ENCODE data around the gene ARHGAP35. TPM values are rescaled to one million over a fixed set of nuclear protein-coding genes. Genes with fewer than 3 reads are reported as not detected.

Gene ARHGAP35
- total RNA-seq, 1 donor from 2014 or later, result 22.4 TPM

DNA sequence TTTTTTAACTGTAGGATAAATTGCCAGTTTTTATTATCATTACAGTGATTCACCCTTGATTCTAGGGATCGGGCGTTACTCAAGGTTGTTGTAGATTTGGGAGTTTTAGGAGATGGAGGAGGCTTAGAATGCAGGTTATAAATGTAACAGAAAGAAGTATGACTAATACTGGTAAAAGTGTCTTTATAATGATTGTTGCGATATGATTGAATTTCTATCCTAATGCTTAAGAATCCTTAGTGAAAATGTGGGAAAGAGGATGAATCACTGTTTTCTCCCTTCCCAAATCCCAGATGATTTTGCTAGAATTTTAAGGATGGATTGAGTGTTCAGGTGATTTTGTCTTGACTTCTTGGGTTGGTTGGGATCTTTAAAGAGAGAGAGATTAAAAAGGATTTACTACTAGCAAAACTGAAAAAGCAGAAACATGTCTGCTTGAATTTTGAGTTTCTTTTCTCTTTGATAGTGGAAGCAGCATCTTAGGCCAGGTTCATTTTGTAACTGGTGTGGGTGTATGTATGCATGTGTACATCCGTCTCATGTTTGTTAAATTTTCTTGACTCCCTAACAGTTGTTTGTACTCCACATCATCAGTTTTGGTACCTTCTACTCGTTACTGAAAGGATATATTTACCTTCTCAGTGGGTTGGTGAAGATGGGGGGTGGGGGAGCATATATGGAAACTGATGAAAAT is 25.9 kb downstream of the ARHGAP35 start:
- no peak overlapping the region for H3K27ac Mint-ChIP-seq
- H3K27me3 Mint-ChIP-seq (ENCODE audit: insufficient read depth), result no peaks in the 10 kb centered on the region
- intact Hi-C loops (cut with micrococcal nuclease), result no loop called here
- H3K9me3 Mint-ChIP-seq, result no peaks in the 10 kb centered on the region
- H3K4me3 Mint-ChIP-seq, result no peak overlapping the region
- no peak for DNase-seq (ENCODE audit: low spot score)
- peaks cover 18% of the 10 kb centered on the region for H3K4me1 Mint-ChIP-seq (ENCODE audit: low read depth)
- peaks cover 4% of the 10 kb centered on the region for H3K36me3 Mint-ChIP-seq (ENCODE audit: low read depth)

DNA sequence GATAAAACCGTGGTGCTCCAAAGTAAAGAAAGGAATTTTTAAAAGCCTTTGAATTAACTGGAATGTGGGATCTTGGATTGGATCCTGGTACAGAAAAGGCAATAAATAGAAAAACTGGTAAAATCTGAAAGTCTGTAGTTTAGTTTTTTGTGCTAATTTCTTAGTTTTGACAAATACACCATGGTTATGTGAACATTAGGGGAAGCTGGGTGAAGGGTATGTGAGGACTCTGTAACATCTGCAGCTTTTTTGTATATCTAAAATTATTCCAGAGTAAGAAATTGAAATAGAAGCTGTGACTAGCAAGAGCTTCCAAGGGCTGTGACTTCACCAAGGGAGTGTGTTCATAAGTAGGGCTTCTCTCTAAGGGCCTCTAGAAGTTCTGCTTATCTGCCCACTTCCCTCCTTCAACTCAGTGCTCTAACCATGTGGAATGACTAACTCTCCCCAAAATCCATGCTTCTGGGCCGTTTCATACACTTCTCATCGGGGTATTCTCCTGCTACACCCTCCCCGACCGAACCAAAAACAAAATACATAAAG is 26.5 kb downstream of the ARHGAP35 start:
- Mint-ChIP-seq H3K4me1 (ENCODE audit: low read depth) (peaks cover 18% of the 10 kb centered on the region), H3K9me3 (no peaks in the 10 kb centered on the region), H3K36me3 (ENCODE audit: low read depth) (peaks cover 4% of the 10 kb centered on the region), H3K4me3 (no peak overlapping the region), H3K27me3 (ENCODE audit: insufficient read depth) (no peaks in the 10 kb centered on the region), H3K27ac (no peak overlapping the region)
- intact Hi-C loops (cut with micrococcal nuclease), result no loop called here
- no peak for DNase-seq (ENCODE audit: low spot score)

DNA sequence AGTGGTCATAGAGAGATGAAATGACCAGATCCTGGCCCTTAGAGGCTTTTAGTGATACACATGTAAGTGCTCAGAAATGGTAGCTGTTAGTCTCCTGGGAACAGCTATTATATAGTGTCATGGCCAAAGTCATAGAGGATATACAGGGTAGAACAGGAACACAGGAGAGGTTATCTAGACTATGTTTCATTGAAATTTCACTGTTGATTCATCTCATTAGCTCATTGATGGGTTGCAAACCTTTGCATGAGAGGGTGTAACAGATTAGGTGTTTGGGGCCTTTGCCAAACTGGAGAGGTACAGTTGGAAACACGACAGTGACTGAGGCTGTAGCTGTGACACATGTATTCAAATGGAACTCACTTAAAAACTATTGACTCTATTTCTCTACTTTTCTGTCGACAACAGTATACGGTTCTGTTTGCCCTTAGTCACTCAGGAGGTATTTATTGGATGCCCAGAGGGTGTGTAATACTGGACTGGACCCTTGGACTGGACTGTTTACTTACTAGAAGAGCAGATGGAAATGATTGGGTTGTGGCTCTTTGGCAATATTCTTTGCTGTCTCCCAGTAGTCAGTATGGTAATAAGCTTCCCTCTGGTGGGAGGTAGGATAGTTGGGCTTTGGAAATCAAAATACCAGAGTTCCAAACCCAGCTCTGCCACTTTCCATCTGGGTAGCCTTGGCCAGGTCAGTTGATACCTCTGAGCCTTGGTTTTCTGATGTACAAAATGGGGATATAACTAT is 29.8 kb downstream of the ARHGAP35 start:
- Mint-ChIP-seq H3K36me3 (ENCODE audit: low read depth) (peaks cover 8% of the 10 kb centered on the region), H3K27me3 (ENCODE audit: insufficient read depth) (no peaks in the 10 kb centered on the region), H3K9me3 (no peaks in the 10 kb centered on the region), H3K27ac (no peak overlapping the region), H3K4me3 (no peak overlapping the region), H3K4me1 (ENCODE audit: low read depth) (peaks cover 29% of the 10 kb centered on the region)
- no peak for DNase-seq (ENCODE audit: low spot score)
- intact Hi-C loops (cut with micrococcal nuclease), result no loop called here

DNA sequence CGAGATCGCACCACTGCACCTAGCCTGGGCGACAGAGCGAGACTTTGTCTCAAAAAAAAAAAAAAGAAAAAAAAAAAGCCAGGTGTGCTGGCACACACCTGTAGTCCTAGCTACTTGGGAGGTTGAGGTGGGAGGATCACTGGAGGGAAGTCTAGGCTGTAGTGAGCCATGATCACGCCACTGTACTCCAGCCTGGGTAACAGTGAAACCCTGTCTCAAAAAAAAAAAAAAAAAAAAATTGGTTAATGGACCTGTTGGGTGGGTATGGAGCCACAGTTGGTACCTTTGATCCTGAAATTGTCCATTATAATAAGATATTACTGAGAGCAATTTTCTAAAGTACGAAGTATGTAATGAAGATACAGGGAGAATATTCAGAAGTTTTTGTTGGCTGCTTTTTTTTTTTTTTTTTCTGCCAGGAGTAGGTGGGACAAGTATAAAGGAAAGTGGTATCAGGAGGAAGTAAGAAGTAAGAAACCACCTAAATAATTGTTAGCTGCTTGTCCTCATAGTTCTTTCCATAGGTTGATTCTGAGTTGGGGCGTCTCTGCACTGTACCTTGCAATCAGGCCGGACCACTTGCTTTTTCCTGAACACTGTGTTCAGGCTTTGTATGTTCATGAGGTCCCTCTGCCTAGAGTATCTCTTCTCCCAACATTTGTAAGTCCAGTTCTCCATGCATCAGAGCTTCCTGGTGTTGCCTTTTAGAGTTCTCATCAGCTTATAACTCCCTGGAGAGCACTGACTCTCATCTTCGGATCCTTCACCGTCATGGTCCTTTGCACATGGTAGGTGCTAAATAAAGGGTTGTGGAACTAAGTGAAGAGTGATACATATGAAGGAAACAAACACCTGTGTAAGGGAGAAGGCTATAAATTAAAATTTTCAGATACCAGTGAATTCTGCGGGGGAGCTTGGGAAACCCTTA is 31.7 kb downstream of the ARHGAP35 start:
- H3K4me3 Mint-ChIP-seq, result no peak overlapping the region
- no peaks in the 10 kb centered on the region for H3K27me3 Mint-ChIP-seq (ENCODE audit: insufficient read depth)
- no peaks in the 10 kb centered on the region for H3K9me3 Mint-ChIP-seq
- no peak for DNase-seq (ENCODE audit: low spot score)
- no peak overlapping the region for H3K27ac Mint-ChIP-seq
- H3K4me1 Mint-ChIP-seq (ENCODE audit: low read depth), result peaks cover 22% of the 10 kb centered on the region
- H3K36me3 Mint-ChIP-seq (ENCODE audit: low read depth), result peaks cover 8% of the 10 kb centered on the region
- intact Hi-C loops (cut with micrococcal nuclease), result no loop called here

DNA sequence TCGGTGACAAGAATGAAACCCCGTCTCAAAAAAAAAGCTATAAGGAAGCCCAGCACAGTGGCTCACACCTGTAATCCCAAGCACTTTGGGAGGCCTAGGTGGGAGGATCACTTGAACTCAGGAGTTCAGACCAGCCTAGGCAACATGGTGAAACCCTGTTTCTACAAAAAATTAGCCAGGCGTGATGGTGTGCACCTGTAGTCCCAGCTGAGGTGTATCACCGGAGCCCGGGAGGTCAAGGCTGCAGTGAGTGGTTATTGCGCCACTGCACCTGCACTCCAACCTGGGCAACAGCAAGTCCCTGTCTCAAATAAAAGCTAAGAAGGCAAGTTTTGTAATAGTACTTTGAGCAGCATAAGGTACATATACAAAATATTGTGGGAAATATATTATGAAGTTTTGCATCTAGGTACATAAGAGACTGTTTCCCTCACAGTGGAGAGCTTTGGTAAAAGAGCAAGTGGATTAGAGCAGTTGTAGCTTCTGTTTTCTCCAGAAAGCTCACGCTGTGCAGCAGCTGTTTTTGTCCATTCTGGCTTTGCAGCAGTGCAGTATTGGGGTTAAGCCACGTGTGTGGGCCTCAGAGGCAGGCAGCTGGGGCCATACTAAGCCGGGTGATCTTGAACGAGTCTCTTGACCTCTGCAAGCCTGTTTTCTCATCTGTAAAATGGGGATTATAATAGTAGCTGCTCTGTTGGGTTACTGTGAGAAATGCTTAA is 35.4 kb downstream of the ARHGAP35 start:
- Mint-ChIP-seq H3K27me3 (ENCODE audit: insufficient read depth) (no peaks in the 10 kb centered on the region), H3K4me1 (ENCODE audit: low read depth) (peaks cover 25% of the 10 kb centered on the region), H3K9me3 (no peaks in the 10 kb centered on the region), H3K4me3 (no peak overlapping the region), H3K36me3 (ENCODE audit: low read depth) (peaks cover 4% of the 10 kb centered on the region), H3K27ac (no peak overlapping the region)
- no peak for DNase-seq (ENCODE audit: low spot score)
- intact Hi-C loops (cut with micrococcal nuclease), result no loop called here

DNA sequence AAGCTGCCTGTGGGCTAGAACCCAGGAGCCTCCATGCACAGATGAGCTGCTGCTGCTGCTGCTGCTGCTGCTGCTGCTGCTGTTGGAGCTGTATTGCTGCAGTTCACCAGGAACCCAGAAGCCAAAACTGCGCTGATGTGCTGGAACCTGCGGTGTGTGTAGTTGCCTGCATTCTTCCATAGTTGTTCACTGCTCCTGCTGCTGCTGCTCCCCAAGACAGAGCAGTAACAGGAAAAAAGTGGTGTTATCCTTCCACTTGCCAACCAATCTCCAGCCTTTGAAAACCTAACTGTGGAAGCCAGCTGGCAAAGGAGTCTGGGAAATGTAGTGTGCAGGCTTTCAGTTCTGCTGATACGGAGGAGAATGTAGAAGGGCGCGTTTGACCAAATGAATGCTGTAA is 37.9 kb downstream of the ARHGAP35 start:
- no peaks in the 10 kb centered on the region for H3K9me3 Mint-ChIP-seq
- peaks cover 27% of the 10 kb centered on the region for H3K4me1 Mint-ChIP-seq (ENCODE audit: low read depth)
- intact Hi-C loops (cut with micrococcal nuclease), result no loop called here
- DNase-seq (ENCODE audit: low spot score), result no peak
- no peak overlapping the region for H3K27ac Mint-ChIP-seq
- H3K4me3 Mint-ChIP-seq, result no peak overlapping the region
- H3K36me3 Mint-ChIP-seq (ENCODE audit: low read depth), result peaks cover 4% of the 10 kb centered on the region
- no peaks in the 10 kb centered on the region for H3K27me3 Mint-ChIP-seq (ENCODE audit: insufficient read depth)

DNA sequence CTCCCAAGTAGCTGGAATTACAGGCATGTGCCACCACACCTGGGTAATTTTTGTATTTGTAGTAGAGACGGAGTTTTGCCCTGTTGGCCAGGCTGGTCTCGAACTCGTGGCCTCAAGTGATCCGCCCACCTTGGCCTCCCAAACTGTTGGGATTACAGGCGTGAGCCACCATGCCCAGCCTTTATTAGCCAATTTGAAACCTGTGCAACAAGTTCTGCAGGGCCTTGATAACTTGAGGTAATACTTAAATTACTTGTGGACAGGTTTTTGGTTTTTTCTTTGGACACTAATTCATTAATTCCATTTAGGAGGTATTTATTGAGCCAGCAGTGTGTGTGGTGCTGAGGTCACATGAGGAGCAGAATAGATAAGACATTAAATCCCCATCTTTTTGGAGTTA is 39.5 kb downstream of the ARHGAP35 start:
- no peaks in the 10 kb centered on the region for H3K9me3 Mint-ChIP-seq
- peaks cover 27% of the 10 kb centered on the region for H3K4me1 Mint-ChIP-seq (ENCODE audit: low read depth)
- H3K27me3 Mint-ChIP-seq (ENCODE audit: insufficient read depth), result no peaks in the 10 kb centered on the region
- DNase-seq (ENCODE audit: low spot score), result no peak
- H3K27ac Mint-ChIP-seq, result no peak overlapping the region
- intact Hi-C loops (cut with micrococcal nuclease), result no loop called here
- no peaks in the 10 kb centered on the region for H3K36me3 Mint-ChIP-seq (ENCODE audit: low read depth)
- H3K4me3 Mint-ChIP-seq, result no peak overlapping the region

DNA sequence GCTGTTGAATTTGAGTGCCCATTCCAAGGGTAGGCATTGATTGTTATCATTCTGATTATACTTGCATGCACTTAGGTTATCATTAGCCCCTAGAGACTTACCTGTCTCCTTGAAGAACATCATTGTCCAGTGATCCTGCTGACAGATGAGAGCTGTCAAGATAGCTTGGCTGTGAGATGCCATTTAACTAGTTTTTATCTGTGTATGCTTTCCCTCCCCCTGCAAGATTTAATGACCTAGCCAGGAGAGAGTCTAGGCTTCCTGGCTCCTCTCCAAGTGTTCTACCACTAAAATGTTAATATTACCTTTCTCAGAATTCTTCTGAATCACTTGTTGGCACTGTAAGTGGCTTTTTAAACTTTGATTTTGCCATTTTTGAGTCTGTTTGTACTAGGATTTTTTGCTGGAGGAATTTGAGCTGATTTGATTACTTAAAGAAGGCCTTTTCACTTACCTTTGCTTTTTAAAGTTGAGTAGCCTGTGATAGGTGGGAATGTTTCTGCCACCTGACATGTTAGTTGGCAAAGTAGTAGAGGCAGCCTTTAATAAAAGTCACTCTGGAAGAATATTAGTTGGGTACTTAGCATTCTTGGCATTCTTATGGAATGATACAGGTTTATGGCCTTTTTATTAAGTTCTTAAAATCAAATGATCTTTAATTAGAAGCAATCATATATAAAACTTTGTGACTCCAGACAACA is 41.1 kb downstream of the ARHGAP35 start:
- Mint-ChIP-seq H3K27ac (no peak overlapping the region), H3K27me3 (ENCODE audit: insufficient read depth) (no peaks in the 10 kb centered on the region), H3K9me3 (no peaks in the 10 kb centered on the region), H3K4me1 (ENCODE audit: low read depth) (peaks cover 24% of the 10 kb centered on the region), H3K36me3 (ENCODE audit: low read depth) (no peaks in the 10 kb centered on the region), H3K4me3 (no peak overlapping the region)
- DNase-seq (ENCODE audit: low spot score), result no peak
- intact Hi-C loops (cut with micrococcal nuclease), result no loop called here

DNA sequence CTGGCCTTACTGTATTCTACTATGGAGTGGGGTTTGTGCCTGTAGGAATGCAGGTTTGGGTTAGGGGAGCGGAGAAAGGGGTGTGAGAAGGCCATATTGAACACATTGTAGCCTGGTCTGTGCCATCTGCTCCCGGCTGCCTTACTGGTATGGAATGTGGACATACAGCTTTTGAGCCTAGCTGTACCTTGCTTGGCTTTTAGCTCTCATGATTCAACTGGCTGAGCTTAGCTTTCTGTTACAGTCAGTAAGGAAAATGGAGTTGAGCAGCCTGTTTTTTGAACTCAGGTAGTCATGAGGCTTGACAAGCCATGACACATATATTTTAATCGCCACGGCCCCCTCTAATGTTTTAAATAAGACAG is 41.6 kb downstream of the ARHGAP35 start:
- Mint-ChIP-seq H3K27me3 (ENCODE audit: insufficient read depth) (no peaks in the 10 kb centered on the region), H3K4me3 (no peak overlapping the region), H3K36me3 (ENCODE audit: low read depth) (no peaks in the 10 kb centered on the region), H3K27ac (no peak overlapping the region), H3K9me3 (no peaks in the 10 kb centered on the region), H3K4me1 (ENCODE audit: low read depth) (peaks cover 24% of the 10 kb centered on the region)
- intact Hi-C loops (cut with micrococcal nuclease), result no loop called here
- no peak for DNase-seq (ENCODE audit: low spot score)

DNA sequence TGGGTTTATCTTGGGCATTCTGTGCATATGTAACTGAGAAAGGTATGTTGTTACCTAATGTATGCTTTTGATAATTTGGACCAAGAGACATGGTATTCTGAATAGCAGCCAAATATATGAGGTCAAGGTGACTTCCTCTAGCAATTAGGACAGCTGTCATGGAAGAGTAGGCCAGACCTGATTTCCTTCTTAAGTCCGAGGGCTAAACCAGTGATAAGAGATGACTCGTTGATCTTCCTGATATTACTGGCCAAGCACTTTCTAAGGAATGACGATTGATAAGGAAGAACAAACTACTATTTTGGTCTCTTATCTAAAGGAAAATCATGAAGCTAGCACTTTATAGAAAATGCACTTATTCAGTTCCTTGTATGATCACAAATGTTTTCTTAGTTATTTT is 42.7 kb downstream of the ARHGAP35 start:
- no peak for DNase-seq (ENCODE audit: low spot score)
- Mint-ChIP-seq H3K4me1 (ENCODE audit: low read depth) (peaks cover 24% of the 10 kb centered on the region), H3K36me3 (ENCODE audit: low read depth) (no peaks in the 10 kb centered on the region), H3K4me3 (no peak overlapping the region), H3K27me3 (ENCODE audit: insufficient read depth) (no peaks in the 10 kb centered on the region), H3K9me3 (no peaks in the 10 kb centered on the region), H3K27ac (no peak overlapping the region)
- intact Hi-C loops (cut with micrococcal nuclease), result no loop called here

DNA sequence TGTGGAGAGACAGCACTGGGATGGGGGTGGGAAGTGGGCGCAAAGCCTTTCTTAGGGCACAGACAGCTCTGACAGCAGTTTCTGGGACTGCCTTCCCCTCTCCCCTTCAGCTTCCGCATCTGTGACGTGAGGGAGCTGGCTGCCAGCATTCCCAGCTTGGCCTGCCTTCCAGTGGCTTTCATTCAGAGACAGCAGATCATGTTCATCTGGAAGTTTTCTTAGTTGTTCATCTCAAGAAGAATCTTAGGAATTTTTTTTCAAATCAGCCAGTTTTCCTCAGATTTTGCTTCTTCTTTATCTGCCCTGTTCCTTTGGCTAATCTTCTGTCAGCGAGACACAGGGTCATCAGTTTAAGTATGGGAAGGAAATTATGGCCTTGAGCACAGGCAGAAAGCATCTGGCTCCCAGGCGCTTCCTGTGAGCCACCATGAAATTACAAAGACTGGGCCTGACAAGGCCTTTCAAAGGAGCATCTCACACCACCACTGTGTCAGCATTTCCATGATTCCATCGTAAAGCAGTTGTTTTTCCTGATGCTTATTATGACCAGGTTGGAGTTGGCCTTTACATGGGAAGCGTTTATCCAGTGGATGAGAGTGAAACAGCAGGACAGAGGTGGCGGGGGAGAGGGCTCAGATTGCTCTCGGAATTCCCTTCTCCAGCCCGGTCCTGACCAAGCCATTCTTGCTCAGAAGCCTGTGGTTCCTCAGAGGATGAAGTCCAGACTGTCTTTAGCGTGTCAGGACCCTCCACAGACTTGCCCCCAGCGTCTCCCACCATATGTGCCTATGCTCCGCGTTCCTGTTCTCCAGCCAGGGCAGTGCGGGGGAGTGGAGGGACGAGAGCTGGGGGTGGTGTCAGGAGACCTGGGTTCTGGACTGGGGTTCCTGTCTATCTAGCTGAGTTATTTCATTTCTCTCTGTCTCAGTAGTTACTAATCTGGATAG is 43.6 kb downstream of the ARHGAP35 start:
- H3K9me3 Mint-ChIP-seq, result no peaks in the 10 kb centered on the region
- no peaks in the 10 kb centered on the region for H3K36me3 Mint-ChIP-seq (ENCODE audit: low read depth)
- no peaks in the 10 kb centered on the region for H3K27me3 Mint-ChIP-seq (ENCODE audit: insufficient read depth)
- H3K27ac Mint-ChIP-seq, result no peak overlapping the region
- no peak overlapping the region for H3K4me3 Mint-ChIP-seq
- H3K4me1 Mint-ChIP-seq (ENCODE audit: low read depth), result peaks cover 17% of the 10 kb centered on the region
- no peak for DNase-seq (ENCODE audit: low spot score)
- intact Hi-C loops (cut with micrococcal nuclease), result no loop called here
